Activated CD8-positive, alpha-beta memory T cell treated with anti-CD3 and anti-CD28 coated beads, Interleukin-2, amount 50 U/mL, for 24 hours (primary cell): ENCODE measurements around the gene IL12RB2.

ENCODE experiments used
- DNase-seq: peaks from one replicate; pipeline ENCODE4 v3.0.0-alpha.2; 2020; ENCODE audit errors: extremely low read depth

The IL12RB2 gene

DNA sequence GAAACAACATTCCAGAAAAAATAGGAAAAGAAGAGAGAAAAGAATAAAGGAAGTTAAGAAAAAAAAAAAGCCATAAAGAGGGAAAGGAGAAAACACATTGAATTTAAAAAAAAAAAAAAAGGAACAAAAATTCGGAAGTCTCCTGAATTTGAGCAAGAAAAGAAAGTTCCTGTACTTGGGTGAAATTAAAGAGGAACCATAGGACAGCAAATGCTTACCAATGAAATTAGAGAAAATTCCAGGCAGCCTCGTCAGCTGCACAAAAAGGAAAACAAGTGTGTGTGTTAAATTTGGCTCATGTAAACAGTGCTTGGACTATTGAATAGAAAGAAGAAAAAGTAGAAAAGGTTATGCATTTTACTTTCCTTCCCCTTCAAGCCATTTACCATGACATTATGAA, 4.9 kb downstream of the IL12RB2 start:
- no peak for DNase-seq

DNA sequence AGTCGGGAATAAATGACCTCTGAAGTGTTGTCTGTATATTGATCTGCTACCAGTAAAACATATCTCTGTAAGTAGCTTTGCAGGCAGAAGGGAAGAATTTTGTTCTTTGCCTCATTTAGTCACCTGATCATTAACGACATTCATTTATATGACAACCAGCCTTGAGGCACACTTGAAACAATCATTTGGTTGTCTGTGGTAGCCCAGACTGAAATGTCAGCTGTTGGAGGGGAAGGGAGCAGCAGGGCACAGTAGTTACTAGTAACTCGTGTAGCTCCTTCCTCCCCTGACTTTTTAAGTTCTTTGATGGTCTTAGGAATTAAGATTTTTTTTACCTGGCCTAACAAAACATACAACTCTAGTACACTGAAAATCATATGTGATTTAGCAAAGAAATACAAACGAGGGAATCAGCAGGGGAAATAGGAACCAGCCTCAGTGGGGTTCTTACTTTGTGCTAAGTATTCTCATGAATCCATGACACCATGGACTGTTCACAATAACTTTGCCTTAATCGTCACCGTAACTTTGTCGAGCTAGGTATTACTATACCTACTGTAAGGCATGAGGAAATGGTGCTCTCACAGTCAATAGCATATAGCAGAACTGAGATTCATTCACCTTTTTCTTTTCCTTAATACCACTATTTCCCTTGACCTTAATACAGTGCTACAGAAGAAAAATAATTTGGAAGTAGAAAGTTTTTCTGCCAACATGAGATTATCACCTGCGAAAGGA, 6.4 kb downstream of the IL12RB2 start:
- no peak for DNase-seq

DNA sequence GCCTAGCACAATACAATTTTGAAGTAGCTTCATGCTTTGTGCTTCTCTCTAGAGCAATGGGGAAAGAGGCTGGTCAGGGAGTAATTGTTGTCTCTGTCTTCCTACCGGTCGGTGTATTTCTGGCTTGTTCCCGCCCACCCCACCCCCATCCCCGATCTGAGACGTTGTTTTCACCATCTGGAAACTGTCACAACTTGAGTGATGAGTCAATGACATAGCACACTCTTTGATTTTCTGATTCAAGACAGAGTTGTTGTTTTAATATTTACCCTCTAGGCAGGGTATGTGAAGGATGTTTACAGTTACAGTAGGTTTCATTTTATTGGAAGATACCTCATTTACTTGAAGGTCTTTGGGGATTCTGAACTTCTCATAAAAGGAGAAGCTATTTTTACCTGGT, 7.0 kb downstream of the IL12RB2 start:
- DNase-seq = no peak

DNA sequence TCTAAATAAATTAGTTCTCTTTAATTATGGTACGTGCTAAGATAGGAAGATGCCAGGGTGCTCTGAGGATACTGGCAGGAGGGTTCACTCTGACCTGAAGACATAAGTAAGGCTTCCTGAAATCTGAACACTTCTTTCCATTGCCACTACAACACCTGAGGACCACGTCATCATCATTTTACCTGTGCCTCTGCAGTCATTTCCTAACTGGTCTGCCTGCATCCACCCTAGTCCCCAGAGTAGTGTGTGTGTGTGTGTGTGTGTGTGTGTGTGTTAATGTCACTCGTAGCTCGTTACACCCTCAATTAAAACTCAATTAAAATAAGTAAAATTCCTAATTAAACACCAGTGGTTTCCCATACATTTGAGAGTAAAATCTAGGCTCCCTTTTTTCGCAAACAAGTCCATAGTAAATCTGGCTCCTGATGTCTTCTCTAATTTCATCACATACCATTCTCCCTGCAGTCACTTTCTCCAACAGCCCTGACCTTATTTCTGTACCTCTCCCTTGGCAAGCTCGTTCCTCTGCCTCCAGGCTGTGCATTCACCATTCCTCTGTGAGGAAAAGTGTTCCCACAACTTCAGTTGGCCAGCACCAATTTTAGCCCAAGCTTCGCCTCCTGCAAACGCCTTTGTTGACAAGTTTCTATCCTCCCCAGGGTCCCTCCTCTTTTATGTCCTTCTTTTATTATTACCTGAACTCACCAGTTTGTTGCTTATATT, 8.7 kb downstream of the IL12RB2 start:
- DNase-seq = no peak

DNA sequence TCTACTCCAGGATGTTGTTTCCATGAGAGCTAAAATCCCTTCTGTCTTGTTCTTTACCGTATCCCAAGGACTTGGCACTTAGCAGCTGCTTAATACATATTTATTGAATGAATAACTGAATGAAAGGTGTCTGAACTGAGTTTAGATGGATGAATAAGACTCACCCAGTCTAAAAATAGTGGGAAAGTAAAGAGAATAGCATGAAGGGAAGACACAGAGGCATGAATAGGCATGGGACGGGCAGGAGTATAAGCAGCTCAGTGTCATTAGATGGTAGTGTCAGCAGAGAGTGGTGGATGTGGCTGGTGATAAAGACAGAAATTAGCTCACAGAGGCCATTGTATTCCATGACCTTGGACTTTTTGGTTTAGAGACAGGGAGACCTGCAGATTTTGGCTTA, 9.2 kb downstream of the IL12RB2 start:
- no peak for DNase-seq

DNA sequence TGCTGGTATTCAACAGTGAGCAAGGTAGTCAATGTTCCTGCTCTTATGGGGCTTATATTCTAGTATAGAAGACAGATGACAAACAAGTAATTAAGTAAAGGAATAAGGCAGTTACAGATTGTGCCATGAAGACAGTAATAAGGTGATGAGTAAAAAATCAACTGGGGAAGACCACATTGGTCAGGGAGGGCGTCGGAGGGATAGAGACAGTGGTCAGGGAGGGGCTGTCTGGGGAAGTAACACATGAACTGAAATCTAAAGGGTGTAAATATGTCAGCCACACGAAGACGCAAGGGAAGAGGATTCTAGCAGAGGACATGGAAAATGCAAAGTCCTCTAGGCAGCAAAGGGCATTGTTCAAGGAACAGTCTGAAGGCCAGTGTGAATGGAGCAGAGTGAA, 10.1 kb downstream of the IL12RB2 start:
- DNase-seq = no peak

DNA sequence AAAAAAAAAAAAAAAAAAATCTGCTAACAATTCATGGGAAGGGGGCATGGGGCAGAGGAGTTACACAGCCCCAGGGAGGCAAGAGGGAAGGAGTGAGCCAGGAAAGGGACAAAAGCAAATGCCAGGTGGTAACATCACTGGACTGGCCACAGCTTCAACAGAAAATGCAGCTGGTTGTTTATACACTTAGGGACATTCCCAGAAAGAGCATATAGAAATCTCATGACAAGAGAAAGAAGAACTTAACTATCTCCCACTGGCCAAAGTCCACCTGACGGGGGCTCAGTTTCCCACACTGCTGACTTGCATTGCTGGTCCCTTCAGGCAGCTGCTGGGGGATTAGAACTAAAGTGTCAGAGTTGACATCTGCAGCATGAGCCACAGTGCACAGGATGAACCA, 14.8 kb downstream of the IL12RB2 start:
- no peak for DNase-seq

DNA sequence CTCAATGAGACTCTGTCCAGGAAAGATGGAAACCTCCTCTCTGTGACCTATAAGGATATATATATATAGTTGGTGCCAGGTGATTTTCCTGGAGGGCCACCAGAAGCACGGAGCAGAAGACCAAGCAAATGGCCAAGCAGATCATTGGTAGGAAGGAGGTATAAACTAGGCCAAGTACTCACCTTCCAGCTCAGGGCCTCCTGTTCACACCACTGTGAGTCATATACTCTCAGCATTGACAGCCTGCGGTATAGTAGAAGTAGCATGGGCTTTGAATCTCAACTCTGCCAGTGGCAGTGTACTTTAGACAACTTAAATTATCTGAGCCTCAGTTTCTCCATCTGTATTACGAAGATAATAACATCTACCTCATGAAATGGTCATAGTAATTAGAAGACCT, 15.4 kb downstream of the IL12RB2 start:
- no peak for DNase-seq

DNA sequence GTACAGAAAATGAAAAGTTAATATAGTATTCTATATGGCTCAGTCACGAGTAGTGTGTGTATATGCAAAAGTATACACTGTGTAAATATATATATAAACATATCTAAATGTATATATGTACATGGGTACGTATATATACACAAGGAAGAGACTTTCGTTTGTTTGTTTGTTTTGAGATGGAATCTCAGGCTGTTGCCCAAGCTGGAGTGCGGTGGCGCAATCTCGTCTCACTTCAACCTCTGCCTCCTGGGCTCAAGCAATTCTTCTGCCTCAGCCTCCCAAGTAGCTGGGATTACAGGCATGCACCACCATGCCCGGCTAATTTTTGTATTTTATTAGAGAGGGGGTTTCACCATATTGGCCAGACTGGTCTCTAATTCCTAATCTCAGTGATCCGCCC, 16.4 kb downstream of the IL12RB2 start:
- no peak for DNase-seq

DNA sequence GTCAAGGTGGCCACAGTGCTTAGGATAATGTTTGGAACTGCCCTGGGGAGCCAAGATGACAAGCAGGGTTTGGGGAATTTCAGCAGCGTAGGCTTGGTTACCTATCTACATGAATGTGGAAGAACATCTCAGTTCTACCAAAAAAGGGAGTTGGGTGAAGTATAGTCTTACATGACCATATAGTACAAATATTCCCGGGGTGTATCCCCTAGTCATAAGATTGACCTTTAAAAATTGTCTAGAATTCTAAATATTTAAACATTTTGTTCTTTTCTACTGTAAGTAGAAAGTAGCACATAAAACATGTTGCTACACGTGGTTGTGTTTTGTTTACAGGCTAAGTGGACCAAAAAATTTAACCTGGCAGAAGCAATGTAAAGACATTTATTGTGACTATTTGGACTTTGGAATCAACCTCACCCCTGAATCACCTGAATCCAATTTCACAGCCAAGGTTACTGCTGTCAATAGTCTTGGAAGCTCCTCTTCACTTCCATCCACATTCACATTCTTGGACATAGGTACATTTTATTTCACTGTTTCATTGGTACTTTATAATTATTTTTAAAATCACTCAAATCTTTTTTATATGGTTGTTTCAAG, 20.3 kb downstream of the IL12RB2 start:
- DNase-seq = no peak

DNA sequence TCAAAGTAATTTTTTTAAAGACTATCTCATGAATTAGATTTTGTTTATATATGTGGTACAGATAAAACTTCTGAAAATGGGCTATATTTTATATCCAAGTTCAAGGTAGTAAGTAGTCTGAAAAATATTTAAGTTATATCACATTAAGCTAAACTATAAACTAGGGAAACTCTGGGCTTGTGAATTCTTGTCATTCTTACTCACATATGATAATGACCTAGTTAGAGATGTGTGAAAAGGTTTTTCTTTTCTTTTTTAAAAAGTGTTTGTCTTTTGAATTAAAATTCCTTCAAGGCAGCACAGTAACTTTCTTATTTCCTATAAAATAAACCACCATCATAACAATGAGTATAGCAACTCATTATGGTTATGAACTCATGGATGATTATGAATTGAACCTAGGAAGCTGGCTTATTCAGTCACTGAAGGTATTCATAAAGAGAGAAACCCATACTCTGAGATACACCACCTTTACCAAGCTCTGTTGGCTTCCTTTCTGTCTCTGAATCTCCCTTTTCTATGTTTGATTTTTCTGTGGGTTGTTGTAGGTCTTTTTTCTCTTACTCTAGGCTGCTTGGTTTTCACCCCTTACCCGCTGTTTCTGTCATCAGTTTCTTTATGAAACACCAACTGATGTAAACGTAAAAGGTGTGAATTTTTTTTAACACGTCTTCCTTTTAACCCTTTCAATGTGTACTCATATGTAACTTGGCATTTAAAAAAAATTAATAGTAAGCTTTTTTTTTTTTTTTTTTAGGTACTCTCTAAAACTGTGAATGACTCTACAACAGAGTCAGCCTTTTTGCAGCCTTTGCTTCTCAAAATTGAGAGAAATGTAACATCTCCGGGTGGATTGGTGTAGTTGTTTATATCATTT, 25.2 kb downstream of the IL12RB2 start:
- no peak for DNase-seq

DNA sequence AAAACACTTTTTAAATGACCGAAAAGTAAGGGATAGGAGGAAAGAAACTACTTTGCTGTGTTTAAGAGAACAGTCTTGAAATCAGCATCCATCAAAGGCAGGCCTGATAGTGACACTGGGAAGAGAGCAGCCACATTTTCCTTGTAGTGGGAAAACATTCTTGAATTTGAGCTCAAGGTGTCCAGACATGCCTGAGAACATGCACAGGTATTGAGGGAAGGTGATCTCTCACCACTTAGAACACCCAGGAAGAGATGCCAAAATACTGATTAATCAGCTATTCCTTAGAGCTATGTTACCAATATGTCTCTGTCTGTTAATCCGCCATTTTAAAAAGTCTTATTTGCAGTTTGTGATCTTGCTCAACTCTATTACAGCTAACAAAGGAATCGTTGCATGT, 25.9 kb downstream of the IL12RB2 start:
- DNase-seq = no peak

DNA sequence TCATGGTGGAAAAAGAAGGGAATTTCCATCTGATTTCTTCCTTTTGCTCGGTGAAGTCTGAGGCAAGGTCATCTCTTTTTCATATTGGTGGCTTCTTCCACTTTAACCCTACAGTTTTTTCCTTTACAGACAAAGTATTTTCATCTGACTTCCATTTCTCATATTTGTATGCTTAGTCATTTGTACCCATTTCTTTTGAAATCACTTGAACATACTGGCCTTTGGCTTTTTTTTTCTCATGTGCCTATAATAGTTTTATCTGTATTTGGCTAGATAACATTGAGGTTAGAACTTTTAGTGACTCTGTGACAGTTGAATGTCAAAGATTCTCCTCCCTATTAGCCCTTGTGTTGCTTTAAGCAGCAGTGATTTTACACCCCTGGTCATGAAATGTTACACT, 27.7 kb downstream of the IL12RB2 start:
- no peak for DNase-seq

DNA sequence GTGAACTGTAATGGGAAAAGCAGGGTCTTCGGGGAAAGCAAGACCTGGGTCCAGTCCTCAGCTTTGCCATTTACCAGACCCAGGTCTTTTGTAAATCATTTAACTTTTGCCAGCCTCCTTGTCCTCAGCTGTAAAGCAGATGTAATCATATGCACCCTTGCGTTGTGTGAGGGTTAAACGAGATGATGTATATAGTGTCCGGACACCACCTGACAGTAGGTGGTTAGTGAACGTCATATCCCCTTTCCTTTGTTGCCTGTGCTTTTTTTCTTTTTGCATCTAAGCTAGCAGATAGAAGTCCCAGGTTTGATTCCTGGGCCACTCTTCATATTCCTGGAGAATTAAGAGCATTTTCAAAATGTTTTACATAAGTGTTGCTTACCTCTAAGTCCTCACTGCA, 28.5 kb downstream of the IL12RB2 start:
- DNase-seq = no peak

DNA sequence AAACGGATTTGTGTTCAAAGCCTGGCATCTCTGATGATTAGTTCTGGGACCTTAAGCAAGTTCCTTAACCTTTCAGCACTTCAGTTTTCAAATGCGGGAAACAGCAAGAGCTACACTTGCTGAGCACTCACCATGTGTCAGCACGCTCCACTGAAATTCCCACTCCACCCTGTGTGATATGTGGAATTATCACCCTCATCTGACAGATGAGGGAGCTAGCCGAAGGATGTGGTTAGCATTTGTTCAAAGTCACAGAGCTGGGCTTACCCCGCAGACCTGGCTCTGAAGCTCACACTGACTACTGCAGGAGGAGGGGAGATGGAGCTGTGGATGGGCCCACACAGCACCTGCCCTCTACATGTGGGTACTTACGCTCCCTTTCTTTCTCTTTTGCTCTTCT, 29.1 kb downstream of the IL12RB2 start:
- DNase-seq = no peak

DNA sequence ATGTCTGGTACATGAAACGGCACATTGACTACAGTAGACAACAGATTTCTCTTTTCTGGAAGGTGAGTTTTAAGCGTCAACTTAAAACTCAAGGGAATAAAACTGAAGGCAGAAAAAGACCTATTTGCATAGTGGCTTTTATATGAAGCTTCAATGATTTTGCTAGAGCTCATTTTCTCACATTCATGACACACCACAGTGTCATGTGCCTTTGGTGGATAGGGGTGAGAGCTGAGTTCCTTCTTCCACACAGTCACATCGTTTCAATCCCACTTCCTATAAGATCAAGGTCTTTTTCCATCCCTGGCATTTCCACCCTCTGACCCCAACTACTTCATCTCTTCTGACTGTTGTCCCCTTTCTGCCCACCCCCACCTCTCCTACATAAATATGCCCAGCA, 31.0 kb downstream of the IL12RB2 start:
- no peak for DNase-seq

DNA sequence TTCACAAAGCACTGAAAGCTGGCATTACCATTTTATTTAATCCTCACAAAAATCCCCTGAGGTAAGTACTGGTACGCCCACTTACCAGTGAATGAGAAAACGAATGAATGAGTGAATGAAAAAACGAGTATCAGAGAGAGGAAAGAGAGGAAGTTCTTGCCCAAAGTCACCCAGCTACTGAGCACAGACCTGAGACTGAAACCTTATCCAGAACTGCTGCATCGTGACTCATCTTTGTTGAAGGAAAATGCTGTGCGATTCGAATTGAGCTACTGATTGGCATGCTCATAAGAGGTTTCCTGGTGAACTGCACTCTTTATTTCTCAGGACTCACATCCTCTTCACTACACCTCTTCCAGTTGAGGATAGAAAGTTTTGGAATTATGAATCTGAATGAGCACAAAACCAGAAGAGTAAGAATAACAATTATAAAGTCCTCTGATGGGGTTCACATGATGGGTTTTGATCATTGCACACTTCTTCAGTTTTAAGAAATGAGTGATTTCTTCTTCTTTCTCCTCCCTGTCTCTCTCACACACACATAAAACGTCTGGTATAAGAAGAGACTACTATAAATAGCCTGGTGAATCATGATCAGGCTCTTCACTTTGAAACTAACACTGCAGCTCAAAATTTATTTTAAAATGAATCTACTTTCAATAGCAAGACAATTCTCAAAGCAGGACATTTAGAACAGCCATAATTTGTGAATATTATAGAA, 32.1 kb downstream of the IL12RB2 start:
- no peak for DNase-seq

DNA sequence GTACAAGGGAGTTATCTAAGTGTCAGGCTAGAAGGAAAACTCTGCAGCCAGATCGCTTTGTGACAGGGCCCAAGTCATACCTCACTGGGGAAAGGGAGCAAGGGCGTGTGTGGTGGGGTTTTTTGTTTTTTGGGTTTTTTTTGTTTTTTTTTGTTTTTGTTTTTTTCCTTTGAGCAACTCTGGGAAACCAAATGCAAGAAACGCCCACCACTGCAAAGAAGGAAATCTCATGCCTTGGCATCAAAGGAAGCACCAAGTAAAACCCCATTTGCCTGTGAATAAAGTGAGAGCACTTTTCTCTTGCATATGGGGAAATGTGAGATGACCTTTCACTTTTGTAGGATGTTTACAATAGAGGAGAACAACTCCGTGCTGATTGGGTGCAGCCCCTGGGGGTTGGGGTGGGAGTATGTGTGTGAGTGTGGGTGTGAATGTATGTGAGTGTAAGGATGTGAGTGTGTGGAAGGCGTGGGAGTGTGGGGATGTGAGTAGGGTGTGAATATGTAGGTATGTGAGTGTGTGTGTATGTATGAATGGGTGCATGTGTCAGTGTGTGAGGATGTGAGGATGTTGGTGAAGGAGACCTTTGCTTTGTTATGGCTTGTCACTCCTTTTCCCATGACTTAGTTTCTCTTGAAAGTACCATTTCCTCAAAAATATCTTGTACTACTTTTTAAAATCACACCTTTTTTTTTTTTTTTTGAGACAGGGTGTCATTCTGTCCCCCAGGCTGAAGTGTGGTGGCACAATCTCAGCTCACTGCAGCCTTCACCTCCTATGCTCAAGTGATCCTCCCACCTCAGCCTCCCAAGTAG, 34.6 kb downstream of the IL12RB2 start:
- no peak for DNase-seq

DNA sequence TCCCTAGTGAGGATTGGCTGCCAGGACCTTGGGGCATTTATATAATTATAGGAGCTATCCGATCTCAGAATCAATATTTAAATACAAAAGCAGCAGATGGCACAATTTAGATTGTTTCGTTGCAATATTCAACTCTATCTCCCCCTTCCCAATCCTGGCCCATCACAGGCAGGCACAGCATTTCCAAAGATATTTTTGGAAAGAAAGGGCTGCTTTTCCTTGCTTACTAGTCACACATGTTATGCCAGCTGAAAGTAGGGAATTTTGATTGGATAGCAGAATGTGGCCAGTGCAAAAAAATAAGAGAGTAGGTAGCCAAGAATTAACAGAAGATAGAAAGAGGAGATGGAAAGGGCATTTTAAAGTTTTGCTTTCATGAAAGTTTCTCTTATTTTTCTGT, 37.9 kb downstream of the IL12RB2 start:
- DNase-seq = no peak

DNA sequence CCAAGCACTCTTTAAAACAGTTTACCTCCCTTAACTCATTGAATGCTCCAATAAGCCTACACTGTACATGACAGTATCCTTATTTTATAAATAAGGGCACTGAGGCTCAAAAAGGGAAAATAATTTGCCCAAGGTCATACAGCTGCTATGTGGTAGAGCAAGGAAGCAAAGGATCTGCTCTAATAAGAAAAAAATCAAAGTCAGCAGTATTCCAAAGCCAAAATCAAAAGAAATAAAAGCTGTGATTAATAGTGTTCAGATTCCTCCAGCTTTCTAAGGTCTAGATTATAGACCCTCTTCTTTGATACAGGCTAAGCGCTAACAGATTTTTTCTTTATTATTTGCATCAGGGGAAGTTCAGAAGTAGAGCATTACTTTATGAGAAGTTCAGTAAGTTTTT, 39.3 kb downstream of the IL12RB2 start:
- DNase-seq = no peak
